Measurements from ENCODE around the gene CNPY3.
"Not testable (repeated sequence)": the region's sequence is repeated elsewhere in the genome, so short reads cannot be mapped to it uniquely, and the experiment has no call there.

The CNPY3 gene

GRCh38 chr6:42916288-42916687 is 13.0 kb upstream of the CNPY3 start:
- DNase-seq, result no peak

DNA sequence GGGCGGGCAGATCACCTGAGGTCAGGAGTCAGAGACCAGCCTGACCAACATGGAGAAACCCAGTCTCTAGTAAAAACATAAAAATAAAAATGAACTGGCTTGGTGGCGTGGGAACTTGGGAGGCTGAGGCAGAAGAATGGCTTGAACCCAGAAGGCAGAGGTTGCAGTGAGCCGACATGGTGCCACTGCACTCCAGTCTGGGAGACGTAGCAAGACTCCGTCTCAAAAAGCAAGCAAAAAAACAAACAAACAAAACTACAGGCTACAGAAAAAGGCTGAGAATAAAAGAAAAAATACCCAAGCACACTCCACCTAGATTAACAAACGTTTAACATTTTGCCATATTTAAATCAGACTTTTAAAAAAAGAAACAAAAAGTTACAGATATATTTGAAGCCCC is 7.5 kb upstream of the CNPY3 start:
- no peak for DNase-seq

DNA sequence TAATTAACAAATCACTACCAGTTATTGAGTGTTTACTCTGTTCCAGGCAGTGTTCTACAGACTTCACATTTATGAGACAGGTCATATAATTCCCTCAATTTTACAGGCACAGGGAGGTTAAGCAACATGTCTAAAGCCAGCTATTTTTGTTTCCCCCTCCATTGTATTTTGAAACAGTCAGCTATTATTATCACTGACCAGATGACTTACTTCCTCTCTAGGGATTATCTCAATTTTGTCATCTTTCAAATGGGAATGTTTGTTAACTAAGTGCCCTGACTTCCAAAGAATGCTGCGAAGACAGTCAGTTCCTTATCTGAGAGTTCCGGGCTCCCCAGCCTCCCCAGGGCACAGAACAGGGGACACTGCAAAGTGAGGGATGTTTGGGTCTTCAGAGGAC is 5.6 kb upstream of the CNPY3 start:
- DNase-seq, result no peak

DNA sequence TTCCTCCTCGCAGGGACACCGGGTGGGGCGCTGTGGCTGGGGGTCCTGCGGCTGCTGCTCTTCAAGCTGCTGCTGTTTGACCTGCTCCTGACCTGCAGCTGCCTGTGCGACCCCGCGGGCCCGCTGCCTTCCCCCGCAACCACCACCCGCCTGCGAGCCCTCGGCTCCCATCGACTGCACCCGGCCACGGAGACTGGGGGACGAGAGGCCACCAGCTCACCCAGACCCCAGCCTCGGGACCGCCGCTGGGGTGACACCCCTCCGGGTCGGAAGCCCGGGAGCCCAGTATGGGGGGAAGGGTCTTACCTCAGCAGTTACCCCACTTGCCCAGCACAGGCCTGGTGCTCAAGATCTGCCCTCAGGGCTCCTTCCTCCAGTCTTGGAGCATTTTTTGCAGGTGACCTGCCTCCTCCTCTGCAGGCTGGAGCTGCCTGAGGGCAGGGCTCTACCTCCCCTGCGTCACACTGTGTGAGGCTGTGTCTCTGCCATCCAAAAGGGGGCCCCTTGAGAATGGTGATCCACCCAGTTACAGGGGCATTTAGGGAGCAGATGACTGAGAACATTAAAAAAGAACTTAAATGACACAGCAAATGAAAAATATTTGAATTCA is 3.9 kb upstream of the CNPY3 start:
- DNase-seq, result no peak

DNA sequence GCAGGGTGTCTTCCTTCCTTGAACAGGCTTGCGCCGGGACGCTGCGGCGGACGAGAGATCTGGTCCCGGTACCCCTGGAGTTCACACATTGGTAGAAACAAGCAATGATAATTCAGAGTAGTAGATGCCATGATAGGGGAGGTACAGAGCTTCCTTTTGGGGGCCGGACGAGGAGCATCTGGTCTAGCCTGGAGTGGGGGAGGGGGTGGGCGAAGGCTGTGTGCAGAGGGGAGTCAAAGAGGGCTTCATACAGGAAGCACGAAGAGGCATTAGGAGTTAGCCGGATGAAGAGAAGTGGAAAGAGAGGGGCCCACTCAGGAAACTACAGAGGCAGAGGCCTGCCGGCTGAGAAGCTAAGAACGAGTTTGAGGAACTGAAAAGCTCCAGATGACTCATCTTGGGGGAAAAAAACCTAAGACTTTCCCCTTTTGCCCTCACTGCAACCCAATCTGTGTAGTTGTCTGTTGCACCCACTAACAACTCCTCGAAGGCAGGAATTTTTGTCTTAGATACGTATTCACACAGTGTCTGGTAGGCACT is 611 bp downstream of the CNPY3 start:
- peak; percentile 89 for DNase-seq

GRCh38 chr6:42932412-42932811 is 3.1 kb downstream of the CNPY3 start:
- DNase-seq, result no peak

DNA sequence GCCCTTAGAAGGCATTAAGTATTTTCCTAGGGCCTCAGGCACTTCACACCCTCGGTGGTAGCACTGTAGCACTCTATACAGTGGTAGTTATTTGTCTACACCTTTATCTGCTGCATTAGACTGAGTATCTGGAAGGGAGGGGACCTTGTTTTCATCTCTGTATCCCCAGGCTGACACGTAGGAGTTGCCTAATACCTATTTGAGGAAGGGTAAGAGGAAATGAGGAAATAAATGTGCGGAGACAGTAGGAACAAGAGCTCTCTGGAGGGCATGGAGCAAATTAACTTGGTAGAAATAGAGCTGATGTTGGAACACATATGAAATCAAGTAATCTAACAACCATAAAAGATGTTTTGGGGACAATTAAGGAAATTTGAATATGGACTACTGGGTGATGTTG is 3.9 kb downstream of the CNPY3 start:
- DNase-seq, result no peak

- no peak for DNase-seq
These were observed 6.0 kb downstream of the CNPY3 start for GRCh38 chr6:42935322-42935721.

- no peak for DNase-seq
These were observed 7.1 kb downstream of the CNPY3 start for GRCh38 chr6:42936398-42936797.

GRCh38 chr6:42937548-42938427 is 8.5 kb downstream of the CNPY3 start:
- no peak for DNase-seq

DNA sequence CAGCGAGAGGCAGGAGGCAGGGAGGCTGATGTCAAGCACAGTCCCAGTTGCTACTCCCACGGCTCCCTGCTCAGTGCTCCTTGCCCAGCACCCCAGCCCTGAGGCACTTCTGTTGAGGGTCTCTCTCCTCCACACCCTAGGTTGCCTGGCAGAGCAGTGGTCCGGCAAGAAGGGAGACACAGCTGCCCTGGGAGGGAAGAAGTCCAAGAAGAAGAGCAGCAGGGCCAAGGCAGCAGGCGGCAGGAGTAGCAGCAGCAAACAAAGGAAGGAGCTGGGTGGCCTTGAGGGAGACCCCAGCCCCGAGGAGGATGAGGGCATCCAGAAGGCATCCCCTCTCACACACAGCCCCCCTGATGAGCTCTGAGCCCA is 9.1 kb downstream of the CNPY3 start:
- DNase-seq, result no peak

- DNase-seq, result no peak
These were observed 9.9 kb downstream of the CNPY3 start for GRCh38 chr6:42938987-42939809.

DNA sequence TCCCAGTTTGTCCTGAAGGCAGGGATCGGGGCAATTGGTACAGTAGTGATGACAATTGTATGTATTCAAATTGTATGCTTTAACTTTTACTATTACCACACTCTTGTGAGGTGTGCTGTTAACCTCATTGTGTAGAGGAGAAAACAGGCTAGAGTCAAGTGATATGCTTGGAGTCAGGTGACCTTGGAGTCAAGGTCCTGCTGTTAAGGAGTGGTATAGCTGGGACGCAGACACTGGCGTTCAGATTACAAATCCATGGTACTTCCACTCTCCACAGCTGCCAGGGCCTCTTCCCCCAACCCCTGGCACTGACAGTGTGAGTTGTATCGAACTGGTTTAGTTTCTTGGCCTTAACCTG is 10.5 kb downstream of the CNPY3 start:
- no peak for DNase-seq

DNA sequence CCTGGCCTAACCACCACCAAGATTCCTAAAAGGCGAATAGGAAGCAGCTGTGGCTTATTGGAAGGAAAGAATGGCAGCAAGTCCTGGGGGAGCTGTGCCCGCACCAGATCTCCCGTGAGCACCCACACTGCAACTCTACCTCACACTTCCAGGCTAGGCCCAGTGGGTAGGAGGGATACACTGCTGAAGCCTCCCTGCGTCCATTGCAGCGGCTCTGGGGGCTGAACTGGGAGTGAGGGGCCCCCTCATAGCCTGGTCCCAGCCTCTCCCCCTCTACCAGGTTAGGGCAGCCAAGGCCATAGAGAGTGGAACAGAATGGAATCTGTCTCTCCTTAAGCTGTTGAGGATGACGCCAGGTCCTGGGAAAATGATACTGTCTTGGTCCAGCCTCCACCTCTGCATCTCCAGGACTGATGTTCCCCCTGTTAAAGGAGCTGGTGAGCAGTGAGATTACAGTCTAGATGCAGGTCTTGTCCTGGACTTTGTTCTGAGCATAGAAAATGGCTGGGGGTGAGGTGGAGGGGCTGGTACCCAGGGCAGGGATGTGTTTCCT is 11.3 kb downstream of the CNPY3 start:
- DNase-seq, result no peak

DNA sequence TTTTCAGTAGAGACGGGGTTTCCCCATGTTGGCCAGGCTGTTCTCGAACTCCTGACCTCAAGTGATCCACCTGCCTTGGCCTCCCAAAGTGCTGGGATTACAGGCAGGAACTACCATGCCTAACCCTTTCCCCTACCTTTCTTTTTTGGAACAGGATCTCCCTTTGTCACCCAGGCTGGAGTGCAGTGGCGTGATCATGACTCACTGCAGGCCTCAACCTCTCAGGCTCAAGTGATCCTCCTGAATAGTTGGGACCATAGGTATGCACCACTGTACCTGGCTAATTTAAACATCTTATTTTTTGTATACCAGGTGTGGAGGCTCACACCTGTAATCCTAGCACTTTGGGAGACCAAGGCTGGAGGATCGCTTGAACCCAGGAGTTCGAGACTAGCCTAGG is 12.1 kb downstream of the CNPY3 start:
- DNase-seq, result not testable (repeated sequence)

DNA sequence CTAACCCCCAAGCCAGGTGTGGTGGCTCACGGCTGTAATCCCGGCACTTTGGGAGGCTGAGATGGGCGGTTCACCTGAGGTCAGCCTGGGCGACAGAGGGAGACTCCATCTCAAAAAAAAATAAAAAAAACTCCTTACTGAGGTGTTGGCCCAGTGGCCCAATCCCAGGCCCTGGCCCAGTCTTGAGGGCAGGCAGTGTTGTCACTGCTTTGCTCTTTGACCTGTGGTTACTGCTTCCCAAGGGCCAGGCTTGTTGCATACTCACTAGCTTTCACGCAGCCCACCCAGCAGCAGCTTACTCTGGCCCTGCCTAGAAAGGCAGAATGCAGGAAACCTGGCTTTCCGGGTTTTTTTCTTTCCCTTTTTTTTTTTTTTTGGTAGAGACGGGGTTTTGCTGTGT is 13.2 kb downstream of the CNPY3 start:
- no peak for DNase-seq

GRCh38 chr6:42947950-42948349 is 18.7 kb downstream of the CNPY3 start:
- no peak for DNase-seq

- DNase-seq, result no peak
These were observed 23.1 kb downstream of the CNPY3 start for GRCh38 chr6:42952389-42952788.

DNA sequence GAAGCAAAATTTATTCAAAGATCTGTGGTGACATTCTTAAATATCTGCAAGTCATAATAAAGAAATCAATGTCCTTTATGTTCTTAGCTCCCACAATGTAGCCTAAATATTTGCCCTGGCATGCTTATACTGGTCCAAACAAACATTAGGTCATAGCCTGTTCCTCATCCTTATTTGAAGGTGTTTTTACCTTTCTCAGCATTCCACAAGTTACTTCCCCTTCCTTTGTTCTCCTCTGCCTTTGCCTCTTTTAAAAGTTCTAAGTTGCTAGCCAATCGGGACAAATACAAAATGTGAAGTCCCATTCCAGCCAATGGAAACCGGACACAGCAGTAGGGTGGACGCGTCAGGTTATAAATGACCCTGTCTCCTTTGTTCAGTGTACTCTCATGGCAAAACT is 25.1 kb downstream of the CNPY3 start:
- not testable (repeated sequence) for DNase-seq

DNA sequence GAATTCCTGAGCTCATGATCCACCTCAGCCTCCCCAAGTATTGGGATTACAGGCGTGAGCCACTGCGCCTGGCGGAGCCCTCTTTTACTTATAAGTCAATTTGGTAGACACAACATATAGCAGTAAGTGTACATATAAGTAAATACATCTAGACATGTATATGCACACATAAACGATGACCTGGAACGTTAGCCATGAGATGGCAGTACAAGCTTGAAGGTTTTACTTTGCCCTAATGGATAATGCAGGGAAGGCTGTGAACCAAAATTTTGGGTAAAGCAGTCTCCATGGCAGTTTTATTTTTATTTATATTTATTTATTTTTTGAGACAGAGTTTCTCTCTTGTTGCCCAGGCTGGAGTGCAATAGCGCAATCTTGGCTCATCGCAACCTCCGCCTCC is 28.8 kb downstream of the CNPY3 start:
- no peak for DNase-seq

DNA sequence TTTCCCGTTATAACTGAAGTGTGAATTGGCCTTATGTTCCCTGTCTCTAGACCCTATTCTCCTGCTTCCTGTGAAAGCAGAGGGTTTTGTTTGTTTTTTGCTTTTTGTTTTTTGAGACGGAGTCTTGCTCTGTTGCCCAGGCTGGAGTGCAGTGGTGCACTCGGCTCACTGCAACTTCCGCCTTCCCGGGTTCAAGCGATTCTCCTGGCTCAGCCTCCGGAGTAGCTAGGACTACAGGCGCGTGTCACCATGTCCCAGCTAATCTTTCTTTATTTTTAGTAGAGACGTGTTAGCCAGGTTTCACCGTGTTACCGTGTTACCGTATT is 30.6 kb downstream of the CNPY3 start:
- DNase-seq, result no peak

- no peak for DNase-seq
These were observed 31.2 kb downstream of the CNPY3 start, which contains the start of gene GNMT for GRCh38 chr6:42960243-42961019. GNMT (plus strand) TSS chr6:42960754; CDS start chr6:42960768, 14 bp downstream.

Data from activated CD4-positive, alpha-beta T cell treated with anti-CD3 and anti-CD28 coated beads, Interleukin-10, Interleukin-2, amounts not matched to agents 100 ng/mL and 50 ng/mL, durations not matched to agents 16 hours and 8 hours (primary cell).